ENCODE results near the gene LRRC36.
"Not testable (repeated sequence)": the region's sequence is repeated elsewhere in the genome, so short reads cannot be mapped to it uniquely, and the experiment has no call there.

LRRC36 gene

DNA sequence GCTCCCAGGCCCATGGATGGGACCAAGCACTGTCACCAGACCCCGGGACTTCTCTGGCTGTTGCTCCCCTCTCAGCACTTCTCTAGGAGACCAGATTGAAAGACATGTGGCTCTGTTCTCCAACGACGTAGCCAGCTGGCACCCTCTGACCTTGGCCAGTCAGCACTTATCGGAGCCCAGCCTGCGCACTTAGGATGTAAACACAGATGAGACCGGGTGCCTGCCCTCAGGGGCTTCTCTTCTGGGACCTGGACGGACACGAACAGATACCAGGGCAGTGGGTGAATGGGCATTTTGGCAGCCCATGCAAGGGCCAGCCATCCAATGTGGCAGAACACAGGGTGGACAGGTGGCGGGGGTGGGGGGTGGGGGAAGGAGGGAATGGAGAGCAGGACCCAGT, 83.0 kb downstream of the LRRC36 start:
- no peak for DNase-seq (ENCODE audit: low read depth)
- no peak overlapping the region for H3K4me3 ChIP-seq (ENCODE audit: control insufficient read depth, low read depth, low read length)
- TF ChIP-seq, protein P1, sequence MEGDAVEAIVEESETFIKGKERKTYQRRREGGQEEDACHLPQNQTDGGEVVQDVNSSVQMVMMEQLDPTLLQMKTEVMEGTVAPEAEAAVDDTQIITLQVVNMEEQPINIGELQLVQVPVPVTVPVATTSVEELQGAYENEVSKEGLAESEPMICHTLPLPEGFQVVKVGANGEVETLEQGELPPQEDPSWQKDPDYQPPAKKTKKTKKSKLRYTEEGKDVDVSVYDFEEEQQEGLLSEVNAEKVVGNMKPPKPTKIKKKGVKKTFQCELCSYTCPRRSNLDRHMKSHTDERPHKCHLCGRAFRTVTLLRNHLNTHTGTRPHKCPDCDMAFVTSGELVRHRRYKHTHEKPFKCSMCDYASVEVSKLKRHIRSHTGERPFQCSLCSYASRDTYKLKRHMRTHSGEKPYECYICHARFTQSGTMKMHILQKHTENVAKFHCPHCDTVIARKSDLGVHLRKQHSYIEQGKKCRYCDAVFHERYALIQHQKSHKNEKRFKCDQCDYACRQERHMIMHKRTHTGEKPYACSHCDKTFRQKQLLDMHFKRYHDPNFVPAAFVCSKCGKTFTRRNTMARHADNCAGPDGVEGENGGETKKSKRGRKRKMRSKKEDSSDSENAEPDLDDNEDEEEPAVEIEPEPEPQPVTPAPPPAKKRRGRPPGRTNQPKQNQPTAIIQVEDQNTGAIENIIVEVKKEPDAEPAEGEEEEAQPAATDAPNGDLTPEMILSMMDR (conservative IDR thresholded peaks at IDR 0.05; ENCODE audit: control insufficient read depth, insufficient read depth, low read depth, low read length) = no peak

DNA sequence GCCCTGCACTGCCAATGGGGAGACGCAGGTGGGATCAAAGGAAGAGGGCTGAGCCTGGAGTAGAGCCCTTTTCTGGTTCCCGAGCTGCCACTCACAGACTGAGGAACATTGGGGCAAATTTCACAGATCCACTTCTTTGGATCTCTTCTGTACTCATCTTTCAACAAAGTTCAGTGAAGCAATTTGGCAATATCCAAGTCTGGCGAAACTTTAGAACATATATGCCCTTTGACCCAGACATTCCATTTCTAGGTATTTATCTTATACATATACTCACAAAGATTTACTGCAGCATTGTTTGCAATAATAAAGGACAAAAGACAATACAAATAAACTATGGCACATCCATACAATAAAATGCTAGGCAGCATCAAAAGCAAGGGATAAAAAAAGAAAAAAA, 84.7 kb downstream of the LRRC36 start:
- TF ChIP-seq, protein P1 (conservative IDR thresholded peaks at IDR 0.05; ENCODE audit: control insufficient read depth, insufficient read depth, low read depth, low read length) = no peak
- no peak for DNase-seq (ENCODE audit: low read depth)
- no peak overlapping the region for H3K4me3 ChIP-seq (ENCODE audit: control insufficient read depth, low read depth, low read length)

DNA sequence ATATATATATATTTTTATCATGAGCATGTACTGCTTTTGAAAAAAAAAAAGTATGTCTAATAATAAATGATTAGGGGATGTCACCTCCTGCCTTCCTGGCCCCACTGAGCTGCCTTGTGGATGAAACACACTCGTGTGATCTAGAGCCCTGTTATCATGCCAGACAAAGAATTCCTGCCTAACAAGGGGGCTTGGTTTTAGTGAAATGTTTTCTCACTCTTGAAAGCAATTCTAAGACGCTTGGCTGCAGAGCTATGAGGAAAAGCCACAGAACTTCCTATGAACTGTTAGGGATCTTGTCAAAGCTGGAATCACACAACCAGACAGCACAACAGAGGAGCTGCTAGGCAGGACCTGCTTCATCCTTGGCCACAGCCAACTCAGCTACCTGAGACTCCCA, 85.7 kb downstream of the LRRC36 start:
- DNase-seq (ENCODE audit: low read depth) = no peak
- TF ChIP-seq, protein P1 (conservative IDR thresholded peaks at IDR 0.05; ENCODE audit: control insufficient read depth, insufficient read depth, low read depth, low read length) = no peak
- no peak overlapping the region for H3K4me3 ChIP-seq (ENCODE audit: control insufficient read depth, low read depth, low read length)

DNA sequence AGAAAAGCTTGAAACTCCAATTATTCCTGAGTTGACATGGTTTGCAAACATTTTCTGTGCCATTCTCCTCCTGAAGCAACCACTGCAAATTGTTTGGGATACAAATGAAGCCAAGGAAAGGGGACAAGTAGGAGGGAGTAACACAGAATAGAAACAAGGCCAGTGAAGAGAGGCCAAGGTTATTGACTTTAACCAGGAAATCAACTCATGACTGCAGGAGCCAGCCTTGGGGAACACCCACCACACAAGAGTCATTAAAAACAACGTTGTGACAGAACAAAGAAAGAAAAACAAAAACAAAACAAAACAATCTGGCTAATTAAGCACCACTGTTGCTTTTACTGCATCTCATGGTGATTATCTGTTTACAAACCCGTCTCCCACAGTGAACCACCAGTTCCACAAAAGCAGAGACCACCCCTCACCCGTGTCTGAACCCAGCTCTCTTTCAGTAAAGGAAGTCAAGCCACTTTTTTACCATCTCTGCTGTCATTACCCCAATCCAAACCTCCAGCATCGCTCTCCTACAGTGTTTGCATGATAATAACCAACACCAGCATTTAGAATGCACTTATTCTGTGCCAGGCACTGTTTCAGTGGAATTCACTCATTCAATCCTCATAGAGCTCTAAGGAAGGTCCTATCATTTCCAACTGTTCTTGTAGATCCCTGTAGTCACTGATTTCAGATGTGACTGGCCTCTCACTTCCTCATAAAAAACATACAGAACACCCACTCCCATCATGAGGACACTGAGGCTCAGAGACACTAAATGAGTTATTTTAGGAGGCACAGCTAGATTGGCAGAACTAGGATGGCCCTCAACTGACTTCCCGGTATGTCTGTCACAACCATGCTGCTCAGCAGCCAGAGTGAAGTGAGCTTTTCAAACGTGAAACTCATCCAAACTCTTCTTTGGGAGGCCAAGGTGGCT, 87.6 kb downstream of the LRRC36 start:
- no peak for DNase-seq (ENCODE audit: low read depth)
- no peak overlapping the region for H3K4me3 ChIP-seq (ENCODE audit: control insufficient read depth, low read depth, low read length)
- TF ChIP-seq, protein P1 (conservative IDR thresholded peaks at IDR 0.05; ENCODE audit: control insufficient read depth, insufficient read depth, low read depth, low read length) = no peak

DNA sequence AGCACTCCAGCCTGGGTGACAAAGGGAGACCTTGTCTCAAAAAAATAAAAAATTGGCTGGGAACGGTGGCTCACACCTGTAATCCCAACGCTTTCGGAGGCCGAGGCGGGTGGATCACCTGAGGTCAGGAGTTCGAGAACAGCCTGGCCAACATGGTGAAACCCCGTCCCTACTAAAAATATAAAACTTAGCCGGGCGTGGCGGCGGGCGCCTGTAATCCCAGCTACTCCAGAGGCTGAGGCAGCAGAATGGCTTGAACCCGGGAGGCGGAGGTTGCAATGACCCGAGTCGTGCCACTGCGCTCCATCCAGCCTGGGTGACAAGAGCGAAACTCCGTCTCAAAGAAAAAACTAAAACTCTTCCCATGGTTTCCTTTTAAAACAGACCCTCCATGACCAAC, 88.8 kb downstream of the LRRC36 start:
- H3K4me3 ChIP-seq (ENCODE audit: control insufficient read depth, low read depth, low read length) = peak overlapping the region; percentile 65
- not testable (repeated sequence) for DNase-seq (ENCODE audit: low read depth)

DNA sequence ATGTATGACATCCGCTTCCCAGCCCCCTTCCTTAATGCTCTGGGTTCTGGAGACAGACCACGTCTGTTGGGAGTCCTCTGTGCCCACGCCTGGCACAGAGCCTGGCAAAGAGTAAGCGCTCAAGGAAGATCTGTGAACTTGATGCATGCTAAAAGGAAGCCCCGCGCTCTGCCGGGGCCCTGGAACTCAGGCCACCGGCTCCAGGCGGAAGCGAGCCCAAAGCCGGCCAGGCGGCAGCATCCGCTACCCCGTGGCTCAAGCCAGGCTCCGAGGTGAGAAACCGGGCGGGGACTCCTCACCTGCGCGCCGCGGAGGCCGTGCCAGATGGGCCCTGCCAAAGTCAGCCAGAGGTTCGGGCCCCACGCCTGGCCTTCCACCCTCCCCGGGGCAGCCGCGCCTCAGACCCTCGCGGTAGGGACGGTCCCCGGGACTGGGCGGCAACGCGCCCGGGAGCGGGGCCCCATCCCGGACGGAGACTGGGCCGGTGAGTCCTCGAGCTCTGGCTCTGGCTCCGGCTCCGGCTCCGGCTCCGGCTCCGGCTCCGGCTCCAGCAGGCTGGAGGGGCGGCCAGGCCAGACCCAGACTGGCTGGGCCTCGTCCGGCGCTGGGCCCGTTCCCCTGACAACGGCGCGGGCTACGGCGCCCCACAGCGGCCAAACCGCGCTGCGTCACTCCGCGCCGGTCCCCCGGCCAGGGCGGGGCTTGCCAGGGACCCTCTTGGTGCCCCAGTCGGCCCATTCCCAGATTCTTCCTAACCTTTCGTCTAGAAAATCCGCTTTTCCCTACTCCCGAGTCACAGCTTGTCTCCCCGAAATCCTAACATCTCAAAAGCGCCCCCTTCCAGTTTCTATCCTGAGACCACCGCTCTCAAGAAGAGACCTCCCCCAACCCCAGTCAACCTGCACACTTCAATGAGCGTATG, 89.5 kb downstream of the LRRC36 start, which contains the start of gene ZDHHC1:
Gene ZDHHC1 (minus strand): TSS at position 606 of the 922 bp plus-strand sequence. CDS start 8,702 bp downstream, outside the sequence.
- peak; percentile 80 for DNase-seq (ENCODE audit: low read depth)
- peak within 1 kb of the TSS; percentile 65 for H3K4me3 ChIP-seq (ENCODE audit: control insufficient read depth, low read depth, low read length)
- TF ChIP-seq, protein P1 (conservative IDR thresholded peaks at IDR 0.05; ENCODE audit: control insufficient read depth, insufficient read depth, low read depth, low read length) = no peak
